GM12872 (cell line): ENCODE measurements around the gene TOP2B.

ENCODE experiments used
- TF ChIP-seq, protein P1 (sequence below): IDR thresholded peaks from 3 replicates; pipeline ENCODE4 v1.5.1; 2011; ENCODE audit warnings: low read depth, mild to moderate bottlenecking, low read length, moderate library complexity; ENCODE audit not compliant: insufficient read depth

The TOP2B gene

DNA sequence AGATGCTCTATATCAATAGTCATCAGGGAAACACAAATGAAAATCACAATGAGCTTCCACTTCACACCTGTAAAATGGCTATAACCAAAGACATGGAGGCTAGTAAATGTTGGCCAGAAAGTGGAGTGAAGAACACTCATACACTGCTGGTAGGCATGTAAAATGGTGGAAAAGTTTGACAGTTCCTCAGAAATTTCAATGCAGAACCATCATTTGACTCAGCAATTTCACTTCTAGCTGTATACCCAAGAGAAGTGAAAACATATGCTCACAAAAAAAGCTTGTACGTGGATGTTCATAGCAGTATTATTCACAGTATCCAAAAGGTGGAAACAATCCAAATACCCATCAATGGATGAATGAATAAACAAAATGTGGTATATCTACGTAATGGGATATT is 19.2 kb upstream of the TOP2B start:
- TF ChIP-seq, protein P1, sequence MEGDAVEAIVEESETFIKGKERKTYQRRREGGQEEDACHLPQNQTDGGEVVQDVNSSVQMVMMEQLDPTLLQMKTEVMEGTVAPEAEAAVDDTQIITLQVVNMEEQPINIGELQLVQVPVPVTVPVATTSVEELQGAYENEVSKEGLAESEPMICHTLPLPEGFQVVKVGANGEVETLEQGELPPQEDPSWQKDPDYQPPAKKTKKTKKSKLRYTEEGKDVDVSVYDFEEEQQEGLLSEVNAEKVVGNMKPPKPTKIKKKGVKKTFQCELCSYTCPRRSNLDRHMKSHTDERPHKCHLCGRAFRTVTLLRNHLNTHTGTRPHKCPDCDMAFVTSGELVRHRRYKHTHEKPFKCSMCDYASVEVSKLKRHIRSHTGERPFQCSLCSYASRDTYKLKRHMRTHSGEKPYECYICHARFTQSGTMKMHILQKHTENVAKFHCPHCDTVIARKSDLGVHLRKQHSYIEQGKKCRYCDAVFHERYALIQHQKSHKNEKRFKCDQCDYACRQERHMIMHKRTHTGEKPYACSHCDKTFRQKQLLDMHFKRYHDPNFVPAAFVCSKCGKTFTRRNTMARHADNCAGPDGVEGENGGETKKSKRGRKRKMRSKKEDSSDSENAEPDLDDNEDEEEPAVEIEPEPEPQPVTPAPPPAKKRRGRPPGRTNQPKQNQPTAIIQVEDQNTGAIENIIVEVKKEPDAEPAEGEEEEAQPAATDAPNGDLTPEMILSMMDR: no peak

GRCh38 chr3:25683410-25683809 is 18.7 kb upstream of the TOP2B start:
- TF ChIP-seq, protein P1: no peak

- TF ChIP-seq, protein P1: no peak
These were observed 15.1 kb upstream of the TOP2B start for GRCh38 chr3:25679642-25680302.

GRCh38 chr3:25679166-25679565 is 14.5 kb upstream of the TOP2B start:
- TF ChIP-seq, protein P1: no peak

DNA sequence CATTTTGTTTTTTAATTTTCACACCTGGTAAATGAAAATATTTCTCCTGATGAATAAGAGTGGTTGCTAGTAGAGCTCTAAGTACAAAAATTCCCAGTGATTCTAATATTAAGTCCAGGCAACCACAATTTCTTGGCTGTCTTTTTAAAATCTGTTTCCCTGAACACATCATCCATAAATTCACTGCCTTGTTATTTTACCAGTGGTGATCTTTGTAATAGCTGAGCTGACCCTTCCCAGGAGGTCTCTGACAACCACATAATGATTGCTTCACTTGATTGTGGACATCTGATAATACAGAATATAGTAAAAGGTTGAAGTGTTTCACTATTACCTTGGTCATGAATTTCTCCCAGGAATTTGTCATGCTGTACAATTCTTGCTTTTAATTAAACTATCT is 13.9 kb upstream of the TOP2B start:
- TF ChIP-seq, protein P1: no peak

DNA sequence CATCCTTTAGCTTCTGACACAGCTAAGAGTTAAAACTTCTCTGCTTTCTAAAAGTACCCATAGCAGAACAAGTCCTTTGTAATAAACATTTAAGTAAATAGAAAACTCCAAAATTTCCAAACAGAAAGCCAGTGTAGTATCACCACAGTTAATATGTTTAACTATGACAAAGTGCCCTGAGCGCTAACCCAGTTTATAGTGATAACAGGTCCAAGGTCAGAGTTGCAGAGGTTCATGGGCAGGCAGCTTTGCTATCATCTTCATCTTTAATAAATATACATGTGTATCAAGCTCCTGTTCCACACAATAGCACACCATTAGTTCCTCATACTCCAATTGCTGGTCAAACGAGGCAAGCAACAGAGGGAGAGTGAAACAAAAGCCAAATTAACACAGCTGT is 12.4 kb upstream of the TOP2B start:
- TF ChIP-seq, protein P1: no peak

DNA sequence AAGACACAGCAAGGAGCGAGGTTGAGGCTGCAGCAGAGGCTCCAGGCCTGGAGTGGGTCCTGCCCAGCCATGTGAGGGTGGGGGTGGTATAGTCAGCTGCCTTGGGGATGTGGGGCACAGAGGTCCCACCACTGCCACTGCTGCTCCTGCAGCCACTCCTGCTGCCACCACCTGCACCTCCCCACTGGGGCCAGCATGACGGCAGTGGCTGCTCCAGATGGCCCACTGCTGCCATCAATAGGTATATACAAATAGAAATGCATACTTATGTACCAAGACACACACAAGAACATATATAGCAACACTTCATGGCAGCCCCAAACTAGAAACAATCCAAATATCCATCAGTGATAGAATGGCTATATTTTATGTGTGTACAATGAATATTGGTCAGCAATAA is 10.0 kb upstream of the TOP2B start:
- TF ChIP-seq, protein P1: no peak
